ENCODE results near the gene RBPJL.
"Not testable (repeated sequence)": the region's sequence is repeated elsewhere in the genome, so short reads cannot be mapped to it uniquely, and the experiment has no call there.

The RBPJL gene

DNA sequence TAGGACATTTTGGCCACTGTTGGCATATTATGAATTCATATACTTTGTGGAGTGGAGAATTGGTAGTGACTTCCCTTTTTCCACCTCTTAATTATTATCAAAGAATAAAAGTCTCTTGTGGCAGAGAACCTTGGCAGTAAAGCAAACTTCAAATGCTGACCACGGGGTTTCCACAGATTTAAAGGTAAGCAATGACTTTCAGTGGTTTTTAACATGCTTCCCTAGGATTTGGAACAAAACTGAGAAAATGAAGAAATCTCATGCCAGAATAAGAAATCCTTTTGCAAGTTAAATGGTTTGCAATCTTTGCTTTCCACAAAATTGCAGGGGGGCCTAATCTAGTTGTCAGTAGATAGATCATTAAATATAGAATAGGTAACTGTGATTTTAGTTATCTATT, 43.6 kb downstream of the RBPJL start:
- no peak for DNase-seq (ENCODE audit: low spot score)
- TF ChIP-seq, protein P1, sequence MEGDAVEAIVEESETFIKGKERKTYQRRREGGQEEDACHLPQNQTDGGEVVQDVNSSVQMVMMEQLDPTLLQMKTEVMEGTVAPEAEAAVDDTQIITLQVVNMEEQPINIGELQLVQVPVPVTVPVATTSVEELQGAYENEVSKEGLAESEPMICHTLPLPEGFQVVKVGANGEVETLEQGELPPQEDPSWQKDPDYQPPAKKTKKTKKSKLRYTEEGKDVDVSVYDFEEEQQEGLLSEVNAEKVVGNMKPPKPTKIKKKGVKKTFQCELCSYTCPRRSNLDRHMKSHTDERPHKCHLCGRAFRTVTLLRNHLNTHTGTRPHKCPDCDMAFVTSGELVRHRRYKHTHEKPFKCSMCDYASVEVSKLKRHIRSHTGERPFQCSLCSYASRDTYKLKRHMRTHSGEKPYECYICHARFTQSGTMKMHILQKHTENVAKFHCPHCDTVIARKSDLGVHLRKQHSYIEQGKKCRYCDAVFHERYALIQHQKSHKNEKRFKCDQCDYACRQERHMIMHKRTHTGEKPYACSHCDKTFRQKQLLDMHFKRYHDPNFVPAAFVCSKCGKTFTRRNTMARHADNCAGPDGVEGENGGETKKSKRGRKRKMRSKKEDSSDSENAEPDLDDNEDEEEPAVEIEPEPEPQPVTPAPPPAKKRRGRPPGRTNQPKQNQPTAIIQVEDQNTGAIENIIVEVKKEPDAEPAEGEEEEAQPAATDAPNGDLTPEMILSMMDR (IDR thresholded peaks at IDR 0.05; ENCODE audit: extremely low read depth, insufficient read depth, missing control alignments), result no peak
- in situ Hi-C loops (cut with MboI; ENCODE audit: low pct_unique_long_range_greater_than_20kb, low sequenced_read_pairs, unreplicated experiment), result no loop called here

DNA sequence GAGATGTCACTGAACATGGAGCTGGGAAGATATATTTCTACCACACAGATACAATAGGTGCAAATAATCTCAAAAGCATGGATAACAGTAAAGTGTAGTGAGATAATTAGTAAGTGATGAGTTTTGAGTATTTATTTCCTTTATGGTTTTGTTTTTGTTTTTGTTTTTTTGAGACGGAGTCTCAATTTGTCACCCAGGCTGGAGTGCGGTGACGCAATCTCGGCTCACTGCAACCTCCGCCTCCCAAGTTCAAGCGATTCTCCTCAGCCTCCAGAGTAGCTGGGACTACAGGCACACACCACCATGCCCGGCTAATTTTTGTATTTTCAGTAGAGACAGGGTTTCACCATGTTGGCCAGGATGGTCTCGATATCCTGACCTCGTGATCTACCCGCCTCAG, 44.2 kb downstream of the RBPJL start:
- in situ Hi-C loops (cut with MboI; ENCODE audit: low pct_unique_long_range_greater_than_20kb, low sequenced_read_pairs, unreplicated experiment); DNase-seq (ENCODE audit: low spot score): not testable (repeated sequence)

DNA sequence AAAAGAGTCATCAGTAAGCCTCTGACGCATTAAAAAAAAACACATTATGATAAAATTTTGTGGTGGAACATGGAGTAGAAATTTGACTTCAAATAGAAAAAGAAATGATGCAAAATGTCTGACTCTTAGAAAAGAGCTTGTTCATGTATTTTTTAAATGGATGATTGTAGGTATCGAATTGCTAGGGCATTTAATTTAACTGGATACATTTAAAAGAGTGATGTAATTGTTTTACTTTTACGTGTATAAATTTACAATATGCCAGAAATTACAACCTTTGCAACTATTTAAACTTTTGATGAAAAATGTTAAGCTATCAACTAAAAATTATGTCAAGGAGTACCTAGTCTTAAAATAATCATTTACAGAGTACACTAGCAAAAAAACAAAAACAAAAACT, 46.1 kb downstream of the RBPJL start:
- no peak for DNase-seq (ENCODE audit: low spot score)
- in situ Hi-C loops (cut with MboI; ENCODE audit: low pct_unique_long_range_greater_than_20kb, low sequenced_read_pairs, unreplicated experiment), result no loop called here
- TF ChIP-seq, protein P1 (IDR thresholded peaks at IDR 0.05; ENCODE audit: extremely low read depth, insufficient read depth, missing control alignments), result no peak

DNA sequence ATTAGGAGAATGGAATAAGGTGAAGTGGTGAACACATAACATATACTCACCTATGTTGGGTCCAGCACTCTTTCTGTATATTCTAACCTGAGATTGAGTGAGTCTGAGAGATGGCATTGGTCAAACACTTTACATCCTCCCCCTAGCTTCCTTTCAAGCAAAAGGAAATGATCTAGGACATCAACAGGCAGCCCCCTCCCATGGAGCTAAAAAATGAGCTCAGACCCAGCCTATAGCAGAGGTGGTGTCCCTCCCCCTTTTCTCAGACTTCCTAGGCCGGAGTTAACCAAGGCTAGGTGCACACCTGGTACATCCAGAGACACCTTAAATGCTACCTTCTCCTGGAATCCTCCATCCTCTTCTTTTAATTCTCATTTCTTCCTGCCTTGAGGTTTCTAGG, 47.1 kb downstream of the RBPJL start:
- in situ Hi-C loops (cut with MboI; ENCODE audit: low pct_unique_long_range_greater_than_20kb, low sequenced_read_pairs, unreplicated experiment), result no loop called here
- TF ChIP-seq, protein P1 (IDR thresholded peaks at IDR 0.05; ENCODE audit: extremely low read depth, insufficient read depth, missing control alignments), result no peak

DNA sequence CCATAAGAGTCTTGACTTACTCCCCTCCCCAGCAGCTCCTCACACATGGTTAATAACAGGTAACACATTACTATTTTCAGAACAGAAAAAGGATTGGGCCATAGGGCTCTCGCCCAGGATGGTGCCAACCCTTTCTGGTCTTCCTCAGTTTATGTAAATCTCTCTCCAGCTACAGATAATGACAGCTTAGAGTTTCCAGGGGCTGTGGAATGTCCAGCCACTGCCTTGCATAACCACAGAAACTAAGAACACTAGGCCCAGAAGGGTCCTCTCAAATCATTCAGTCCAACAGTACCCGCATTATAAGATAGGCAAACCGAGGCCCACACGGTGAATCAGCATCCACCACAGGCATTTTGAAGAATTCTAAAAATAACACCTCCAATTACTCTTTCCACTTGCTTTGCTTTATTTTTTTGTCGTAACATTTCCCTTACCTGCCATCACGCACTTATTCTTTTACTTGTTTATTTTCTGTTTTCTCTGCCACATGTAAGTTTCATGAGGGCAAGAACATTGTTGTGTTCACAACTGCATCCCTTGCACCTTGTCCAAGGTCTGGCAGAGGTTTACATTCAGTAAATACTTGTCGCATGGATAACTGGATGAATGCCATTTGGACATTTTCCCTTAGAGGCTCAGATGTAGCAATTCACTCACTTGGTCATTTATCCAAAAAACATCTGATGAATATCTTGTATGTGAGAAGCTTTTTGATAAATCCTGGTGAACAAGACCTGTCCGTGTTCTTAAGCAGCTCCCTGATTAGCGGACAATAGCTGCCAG, 48.0 kb downstream of the RBPJL start:
- TF ChIP-seq, protein P1 (IDR thresholded peaks at IDR 0.05; ENCODE audit: extremely low read depth, insufficient read depth, missing control alignments), result no peak
- in situ Hi-C loops (cut with MboI; ENCODE audit: low pct_unique_long_range_greater_than_20kb, low sequenced_read_pairs, unreplicated experiment), result loop anchor here (5.0 kb wide), 1 partner anchor 88 kb away; no protein-coding TSS in a partner anchor
- DNase-seq (ENCODE audit: low spot score), result no peak

More for the DNA sequence above, 47.1 kb downstream of the RBPJL start:
- no peak for DNase-seq (ENCODE audit: low spot score)

DNA sequence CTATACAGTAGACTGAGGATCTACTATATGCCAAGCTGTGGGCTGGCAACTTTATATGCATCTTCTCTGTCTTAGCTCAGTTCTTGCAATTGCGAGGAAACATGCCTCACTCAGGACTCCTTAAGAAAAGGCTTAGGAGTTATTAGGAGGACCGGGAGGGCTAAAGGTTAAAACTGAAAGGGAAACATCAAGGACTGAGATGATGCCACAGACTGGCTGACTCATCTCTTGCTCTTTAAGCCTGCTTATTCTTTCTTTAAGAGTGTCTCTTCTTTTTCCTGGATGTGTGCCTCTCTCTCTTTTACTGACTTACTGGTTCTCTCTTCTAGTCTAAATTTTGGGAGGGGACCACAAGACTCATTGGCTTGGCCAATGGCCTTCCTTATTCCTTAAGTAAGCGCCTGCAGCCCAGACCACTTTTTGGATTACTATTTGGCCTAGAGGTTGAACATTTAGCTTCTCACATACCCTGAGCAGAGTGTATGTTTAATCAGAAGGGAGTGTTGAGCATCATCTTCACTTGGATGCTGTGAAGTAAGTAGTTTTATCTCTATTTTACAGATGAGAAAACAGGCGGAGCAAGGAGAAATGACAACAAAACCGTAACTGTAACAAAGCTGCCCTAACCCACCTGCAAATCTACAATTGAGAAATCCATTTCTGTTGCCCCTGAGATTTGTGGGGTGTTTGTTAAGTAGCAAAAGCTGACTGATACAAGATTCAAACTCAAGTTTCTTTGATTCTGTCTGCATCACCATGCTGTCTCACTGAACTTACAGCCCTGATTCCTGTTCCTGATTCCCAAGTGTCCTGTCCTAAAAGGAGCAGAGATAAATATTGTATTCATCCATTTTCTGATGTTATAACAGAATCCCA, 48.8 kb downstream of the RBPJL start:
- DNase-seq (ENCODE audit: low spot score), result no peak
- in situ Hi-C loops (cut with MboI; ENCODE audit: low pct_unique_long_range_greater_than_20kb, low sequenced_read_pairs, unreplicated experiment), result loop anchor here (5.0 kb wide), 1 partner anchor 87 kb away; no protein-coding TSS in a partner anchor
- TF ChIP-seq, protein P1 (IDR thresholded peaks at IDR 0.05; ENCODE audit: extremely low read depth, insufficient read depth, missing control alignments), result no peak

All from GM13977 (cell line).